HG03460 (cell line): ENCODE data around the gene ALPG.
"Not testable (repeated sequence)": the region's sequence is repeated elsewhere in the genome, so short reads cannot be mapped to it uniquely, and the experiment has no call there.

Experiments
- ATAC-seq: cut with Tn5 transposase; IDR thresholded peaks from one replicate; pipeline ENCODE4 v1.9.1; 2021; ENCODE audit not compliant: unreplicated experiment

Gene ALPG

DNA sequence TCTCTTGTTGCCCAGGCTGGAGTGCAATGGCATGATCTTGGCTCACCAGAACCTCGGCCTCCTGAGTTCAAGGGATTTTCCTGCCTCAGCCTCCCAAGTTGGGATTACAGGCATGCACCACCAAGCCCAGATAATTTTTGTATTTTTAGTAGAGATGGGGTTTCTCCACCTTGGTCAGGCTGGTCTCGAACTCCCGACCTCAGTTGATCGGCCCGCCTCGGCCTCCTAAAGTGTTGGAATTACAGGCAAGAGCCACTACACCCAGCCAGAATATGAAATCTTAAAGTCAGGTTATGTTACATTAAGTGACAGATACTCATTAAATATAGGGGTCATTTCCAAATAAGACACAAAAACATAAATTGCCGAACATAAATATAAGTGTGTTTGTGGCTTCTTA is 12.2 kb upstream of the ALPG start:
- not testable (repeated sequence) for ATAC-seq

GRCh38 chr2:232395586-232395985 is 11.1 kb upstream of the ALPG start:
- ATAC-seq = no peak

DNA sequence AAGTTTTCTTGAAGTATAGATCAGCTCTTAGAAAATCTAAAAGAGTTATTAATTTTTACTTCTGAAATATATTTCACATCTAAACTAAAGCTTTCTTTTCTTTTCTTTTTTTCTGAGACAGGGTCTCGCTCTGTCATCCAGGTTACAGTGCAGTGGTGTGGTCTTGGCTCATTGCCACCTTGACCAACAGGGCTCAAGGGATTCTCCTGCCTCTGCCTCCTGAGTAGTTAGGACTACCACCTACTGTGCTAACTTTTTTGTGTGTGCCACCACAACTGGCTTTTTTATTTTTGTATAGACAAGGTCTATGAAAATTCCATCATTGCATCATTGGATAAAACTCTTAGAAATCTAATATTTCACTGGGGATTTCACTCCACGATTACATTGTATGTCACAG is 10.0 kb upstream of the ALPG start:
- ATAC-seq = no peak

- no peak for ATAC-seq
These were observed 8.2 kb upstream of the ALPG start for GRCh38 chr2:232398293-232399034.

GRCh38 chr2:232400256-232401015 is 6.2 kb upstream of the ALPG start:
- ATAC-seq = no peak

DNA sequence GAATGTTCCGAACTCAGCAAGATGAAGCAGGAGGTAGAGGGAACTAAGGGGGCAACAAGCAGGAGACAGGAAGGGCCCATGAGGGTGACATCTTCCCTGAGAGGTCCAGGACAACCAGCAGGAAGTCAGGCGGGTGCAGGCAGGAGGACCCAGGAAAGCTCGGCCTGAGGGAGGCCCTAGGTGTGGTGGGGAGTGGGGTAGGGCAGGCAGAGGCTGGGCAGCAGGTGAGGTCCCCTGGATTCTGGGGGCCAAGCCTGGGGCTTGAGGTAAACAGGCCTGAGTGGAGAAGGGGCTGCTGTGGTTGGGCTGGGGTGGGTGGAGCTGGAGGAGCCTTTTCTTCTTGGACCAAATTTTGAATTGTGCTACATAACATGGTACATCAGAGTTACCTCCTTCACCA is 4.1 kb upstream of the ALPG start:
- ATAC-seq = no peak

GRCh38 chr2:232405943-232406510 is 617 bp upstream of the ALPG start:
- no peak for ATAC-seq

GRCh38 chr2:232407428-232408150 is 945 bp downstream of the ALPG start:
- not testable (repeated sequence) for ATAC-seq

DNA sequence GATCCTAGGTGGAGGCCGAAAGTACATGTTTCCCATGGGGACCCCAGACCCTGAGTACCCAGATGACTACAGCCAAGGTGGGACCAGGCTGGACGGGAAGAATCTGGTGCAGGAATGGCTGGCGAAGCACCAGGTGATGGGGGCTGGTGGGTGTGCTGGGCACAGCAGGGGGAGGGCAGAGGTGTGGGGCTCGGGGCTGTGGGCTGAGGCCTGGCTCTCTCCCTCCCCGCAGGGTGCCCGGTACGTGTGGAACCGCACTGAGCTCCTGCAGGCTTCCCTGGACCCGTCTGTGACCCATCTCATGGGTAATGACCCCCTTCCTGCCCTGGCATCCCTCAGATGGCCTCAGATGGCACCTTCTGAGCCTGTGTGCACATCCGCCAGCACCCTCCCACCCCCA is 1.6 kb downstream of the ALPG start:
- not testable (repeated sequence) for ATAC-seq

DNA sequence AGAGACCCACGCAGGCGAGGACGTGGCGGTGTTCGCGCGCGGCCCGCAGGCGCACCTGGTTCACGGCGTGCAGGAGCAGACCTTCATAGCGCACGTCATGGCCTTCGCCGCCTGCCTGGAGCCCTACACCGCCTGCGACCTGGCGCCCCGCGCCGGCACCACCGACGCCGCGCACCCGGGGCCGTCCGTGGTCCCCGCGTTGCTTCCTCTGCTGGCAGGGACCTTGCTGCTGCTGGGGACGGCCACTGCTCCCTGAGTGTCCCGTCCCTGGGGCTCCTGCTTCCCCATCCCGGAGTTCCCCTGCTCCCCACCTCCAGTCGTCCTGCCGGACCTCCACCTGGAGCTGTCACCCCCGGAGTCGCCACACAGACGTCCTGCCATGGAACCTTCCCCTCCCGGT is 3.0 kb downstream of the ALPG start:
- not testable (repeated sequence) for ATAC-seq

DNA sequence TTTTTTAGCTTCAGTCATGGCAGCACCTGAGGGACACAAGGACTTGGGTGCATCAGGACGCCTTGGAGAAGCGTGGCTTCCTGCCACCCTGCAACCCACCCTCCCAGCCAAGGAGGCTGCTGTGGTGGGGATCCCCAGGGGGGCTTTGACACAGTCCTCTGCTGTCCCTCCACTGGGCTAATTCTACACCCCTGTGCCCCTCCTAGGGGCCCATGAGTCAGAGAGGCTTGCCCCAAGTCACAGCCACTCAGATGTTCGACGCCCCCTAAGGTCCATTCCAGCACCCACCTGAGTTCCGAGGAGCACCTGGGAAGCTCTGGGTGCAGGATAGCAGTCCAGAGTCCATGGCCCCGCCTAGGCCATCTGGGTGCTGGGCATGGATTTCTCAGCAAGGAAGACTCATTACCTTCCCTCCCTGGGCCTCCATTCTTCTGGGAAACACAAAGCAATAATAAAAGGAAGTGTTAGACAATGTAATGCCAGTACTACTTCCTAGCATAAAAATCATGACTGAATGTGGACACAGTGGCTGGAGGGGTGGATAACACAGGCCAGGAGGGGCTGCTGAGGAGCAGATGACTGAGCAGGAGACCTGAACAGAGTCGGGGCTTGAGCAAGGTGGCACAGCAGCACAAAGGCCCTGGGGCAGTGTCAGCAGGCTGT is 3.7 kb downstream of the ALPG start:
- no peak for ATAC-seq

DNA sequence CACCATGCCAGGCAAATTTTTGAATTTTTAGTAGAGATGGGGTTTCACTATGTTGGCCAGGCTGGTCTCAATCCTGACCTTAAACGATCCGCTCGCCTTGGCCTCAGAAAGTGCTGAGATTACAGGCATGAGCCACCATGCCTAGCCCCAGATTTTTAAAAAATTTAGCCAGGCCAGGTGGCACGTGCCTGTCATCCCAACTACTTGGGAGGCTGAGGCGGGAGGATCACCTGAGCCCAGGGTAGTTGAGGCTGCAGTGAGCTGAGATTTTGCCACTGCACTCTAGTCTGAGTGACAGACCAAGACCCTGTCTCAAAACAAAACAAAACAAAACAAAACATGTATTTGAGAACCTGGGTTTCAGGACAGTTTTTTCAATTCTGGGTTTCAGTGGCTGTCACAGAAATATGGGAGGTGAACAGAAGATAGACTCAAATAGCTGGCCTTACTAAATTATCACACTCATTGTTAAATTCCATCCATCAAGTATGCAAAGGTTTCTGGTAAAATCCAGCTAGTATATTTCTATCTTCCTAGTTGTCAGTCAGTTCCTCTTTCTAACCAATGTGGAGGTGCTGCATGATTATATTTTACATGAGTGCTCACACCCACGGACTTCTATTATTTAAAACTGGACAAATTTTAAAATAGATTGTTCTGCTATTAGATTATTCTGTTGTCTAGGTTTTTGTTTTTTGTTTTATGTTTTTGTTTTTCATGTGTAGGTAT is 5.4 kb downstream of the ALPG start:
- no peak for ATAC-seq

GRCh38 chr2:232412986-232413385 is 6.3 kb downstream of the ALPG start:
- no peak for ATAC-seq

DNA sequence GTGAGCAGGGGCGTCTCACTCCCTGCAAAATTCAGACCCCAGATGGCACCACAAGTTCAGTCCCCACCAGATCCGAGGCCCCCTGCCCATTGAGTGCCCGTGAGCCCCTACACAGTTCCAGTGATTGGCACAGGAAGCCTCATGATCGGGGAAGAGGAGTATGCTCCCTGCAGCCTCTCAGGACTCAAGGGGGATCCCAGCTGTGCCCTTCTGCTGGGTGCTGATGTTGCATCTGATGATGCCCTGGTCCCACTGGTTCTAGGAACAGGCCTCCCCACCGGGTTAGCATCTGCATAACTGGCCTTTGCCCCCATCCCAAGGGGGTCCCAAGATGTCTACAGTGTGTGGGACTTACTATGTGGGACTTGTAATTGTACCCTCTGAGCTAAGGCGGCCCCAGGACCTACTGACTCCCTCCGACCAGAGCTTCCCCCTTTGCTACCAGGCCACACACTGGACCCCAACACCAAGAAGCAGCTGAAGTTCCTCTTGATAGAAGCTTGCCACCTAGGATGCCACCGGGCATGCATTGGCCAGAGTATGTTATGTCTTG is 8.6 kb downstream of the ALPG start:
- ATAC-seq = no peak

- ATAC-seq = no peak
These were observed 9.3 kb downstream of the ALPG start for GRCh38 chr2:232415736-232416520.

DNA sequence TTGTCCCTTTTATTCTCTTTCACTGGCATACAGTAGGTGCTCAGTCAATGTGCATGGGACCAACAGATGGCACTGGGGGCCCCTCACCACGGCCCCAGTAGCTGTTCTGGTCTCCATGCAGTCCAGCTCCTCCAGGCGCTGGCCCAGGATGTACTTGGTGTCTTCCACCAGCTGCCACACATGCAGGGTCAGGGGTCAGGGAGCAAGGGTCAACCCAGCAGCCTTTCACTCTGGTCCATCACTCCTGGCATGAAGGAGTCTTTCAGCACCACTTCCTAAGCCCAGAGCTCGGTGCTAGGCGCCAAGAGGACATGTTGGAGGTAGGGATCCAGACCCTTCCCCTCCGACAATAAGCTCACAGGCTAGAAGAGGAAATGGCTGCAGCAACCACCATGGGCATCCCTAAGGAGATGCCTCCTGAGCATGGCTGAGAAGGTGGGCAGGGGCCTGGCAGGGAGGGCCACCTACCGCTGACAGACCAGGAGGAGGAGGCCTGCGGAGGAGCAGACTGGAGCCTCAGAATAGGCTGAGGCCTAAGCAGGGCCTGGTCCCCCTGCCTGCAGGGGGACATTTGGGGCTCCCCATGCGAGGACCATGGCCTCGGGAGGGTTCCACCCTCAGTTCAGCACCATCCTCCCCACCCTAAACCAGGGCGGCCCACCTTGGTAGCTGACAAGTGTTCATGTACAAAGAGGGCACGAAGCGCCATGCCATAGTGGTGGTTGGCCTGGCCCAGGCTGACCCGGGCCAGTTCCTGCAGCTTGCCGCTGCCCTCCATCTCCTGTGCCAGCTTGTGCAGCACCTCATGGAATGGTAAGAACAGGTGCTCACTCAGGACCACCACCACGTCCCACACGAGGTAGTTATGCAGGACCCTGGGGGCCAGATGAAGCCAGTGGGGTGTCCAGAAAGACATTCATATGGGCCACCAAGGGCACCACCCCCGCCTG is 10.2 kb downstream of the ALPG start:
- ATAC-seq = no peak

- ATAC-seq = no peak
These were observed 10.8 kb downstream of the ALPG start for GRCh38 chr2:232417489-232417888.

DNA sequence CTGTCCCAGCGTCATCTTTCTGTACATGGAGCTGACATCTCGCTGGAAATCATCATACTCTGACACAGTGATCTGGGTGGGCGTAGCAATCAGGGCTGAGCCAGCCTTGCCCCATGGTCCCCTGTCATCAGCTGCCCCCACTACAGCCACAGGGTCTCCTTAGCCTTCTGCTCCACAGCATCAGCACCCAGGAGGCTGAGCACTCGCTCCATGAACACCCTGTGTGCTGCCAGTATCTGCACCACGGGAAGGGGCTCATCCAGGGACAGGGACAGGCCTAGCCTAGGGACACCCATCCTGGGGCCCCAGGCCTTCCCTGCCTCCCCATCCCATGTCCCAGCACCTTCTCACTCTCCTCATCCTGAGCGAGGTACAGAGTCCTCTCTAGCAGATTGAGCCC is 11.4 kb downstream of the ALPG start:
- no peak for ATAC-seq
